ENCODE measurements around the gene DNAJC17.

The DNAJC17 gene

GRCh38 chr15:40799523-40799922 is 7.8 kb downstream of the DNAJC17 start:
- Histone ChIP-seq H3K27me3 (ENCODE audit: control insufficient read depth, insufficient read depth, low read length) (no peaks in the 10 kb centered on the region), H3K36me3 (ENCODE audit: control insufficient read depth, insufficient read depth, low read length) (peaks cover 2% of the 10 kb centered on the region), H3K4me1 (ENCODE audit: control insufficient read depth, insufficient read depth, low read length) (no peaks in the 10 kb centered on the region), H3K9ac (ENCODE audit: low read length) (no peak overlapping the region), H3K27ac (ENCODE audit: low read depth, low read length) (no peak overlapping the region), H3K4me3 (ENCODE audit: low read length) (no peak overlapping the region)

GRCh38 chr15:40796512-40796911 is 10.8 kb downstream of the DNAJC17 start:
- Histone ChIP-seq H3K27me3 (ENCODE audit: control insufficient read depth, insufficient read depth, low read length) (no peaks in the 10 kb centered on the region), H3K4me1 (ENCODE audit: control insufficient read depth, insufficient read depth, low read length) (no peaks in the 10 kb centered on the region), H3K36me3 (ENCODE audit: control insufficient read depth, insufficient read depth, low read length) (peaks cover 2% of the 10 kb centered on the region), H3K27ac (ENCODE audit: low read depth, low read length) (no peak overlapping the region), H3K4me3 (ENCODE audit: low read length) (no peak overlapping the region), H3K9ac (ENCODE audit: low read length) (no peak overlapping the region)

- Histone ChIP-seq H3K36me3 (ENCODE audit: control insufficient read depth, insufficient read depth, low read length) (peaks cover 2% of the 10 kb centered on the region), H3K9ac (ENCODE audit: low read length) (no peak overlapping the region), H3K27me3 (ENCODE audit: control insufficient read depth, insufficient read depth, low read length) (no peaks in the 10 kb centered on the region), H3K4me3 (ENCODE audit: low read length) (no peak overlapping the region), H3K27ac (ENCODE audit: low read depth, low read length) (no peak overlapping the region), H3K4me1 (ENCODE audit: control insufficient read depth, insufficient read depth, low read length) (no peaks in the 10 kb centered on the region)
Observed at GRCh38 chr15:40796041-40796440, 11.2 kb downstream of the DNAJC17 start.

GRCh38 chr15:40793216-40793989 is 13.9 kb downstream of the DNAJC17 start:
- H3K4me1 ChIP-seq (ENCODE audit: control insufficient read depth, insufficient read depth, low read length): no peaks in the 10 kb centered on the region
- peaks cover 1% of the 10 kb centered on the region for H3K36me3 ChIP-seq (ENCODE audit: control insufficient read depth, insufficient read depth, low read length)
- no peak overlapping the region for H3K4me3 ChIP-seq (ENCODE audit: low read length)
- no peak overlapping the region for H3K9ac ChIP-seq (ENCODE audit: low read length)
- no peak overlapping the region for H3K27ac ChIP-seq (ENCODE audit: low read depth, low read length)
- no peaks in the 10 kb centered on the region for H3K27me3 ChIP-seq (ENCODE audit: control insufficient read depth, insufficient read depth, low read length)

- no peak overlapping the region for H3K4me3 ChIP-seq (ENCODE audit: low read length)
- H3K4me1 ChIP-seq (ENCODE audit: control insufficient read depth, insufficient read depth, low read length): no peaks in the 10 kb centered on the region
- no peaks in the 10 kb centered on the region for H3K27me3 ChIP-seq (ENCODE audit: control insufficient read depth, insufficient read depth, low read length)
- H3K9ac ChIP-seq (ENCODE audit: low read length): no peak overlapping the region
- no peaks in the 10 kb centered on the region for H3K36me3 ChIP-seq (ENCODE audit: control insufficient read depth, insufficient read depth, low read length)
- H3K27ac ChIP-seq (ENCODE audit: low read depth, low read length): no peak overlapping the region
Observed at GRCh38 chr15:40792394-40792793, 14.9 kb downstream of the DNAJC17 start.

GRCh38 chr15:40790718-40791117 is 16.6 kb downstream of the DNAJC17 start:
- Histone ChIP-seq H3K27ac (ENCODE audit: low read depth, low read length) (no peak overlapping the region), H3K4me1 (ENCODE audit: control insufficient read depth, insufficient read depth, low read length) (no peaks in the 10 kb centered on the region), H3K27me3 (ENCODE audit: control insufficient read depth, insufficient read depth, low read length) (no peaks in the 10 kb centered on the region), H3K9ac (ENCODE audit: low read length) (no peak overlapping the region), H3K4me3 (ENCODE audit: low read length) (no peak overlapping the region), H3K36me3 (ENCODE audit: control insufficient read depth, insufficient read depth, low read length) (no peaks in the 10 kb centered on the region)

GRCh38 chr15:40789999-40790398 is 17.3 kb downstream of the DNAJC17 start:
- H3K27me3 ChIP-seq (ENCODE audit: control insufficient read depth, insufficient read depth, low read length): no peaks in the 10 kb centered on the region
- H3K9ac ChIP-seq (ENCODE audit: low read length): no peak overlapping the region
- no peak overlapping the region for H3K4me3 ChIP-seq (ENCODE audit: low read length)
- no peaks in the 10 kb centered on the region for H3K4me1 ChIP-seq (ENCODE audit: control insufficient read depth, insufficient read depth, low read length)
- no peaks in the 10 kb centered on the region for H3K36me3 ChIP-seq (ENCODE audit: control insufficient read depth, insufficient read depth, low read length)
- no peak overlapping the region for H3K27ac ChIP-seq (ENCODE audit: low read depth, low read length)

- H3K4me3 ChIP-seq (ENCODE audit: low read length): no peak overlapping the region
- H3K36me3 ChIP-seq (ENCODE audit: control insufficient read depth, insufficient read depth, low read length): no peaks in the 10 kb centered on the region
- no peaks in the 10 kb centered on the region for H3K27me3 ChIP-seq (ENCODE audit: control insufficient read depth, insufficient read depth, low read length)
- H3K4me1 ChIP-seq (ENCODE audit: control insufficient read depth, insufficient read depth, low read length): no peaks in the 10 kb centered on the region
- no peak overlapping the region for H3K27ac ChIP-seq (ENCODE audit: low read depth, low read length)
- no peak overlapping the region for H3K9ac ChIP-seq (ENCODE audit: low read length)
Observed at GRCh38 chr15:40789119-40789518, 18.2 kb downstream of the DNAJC17 start.

- H3K4me1 ChIP-seq (ENCODE audit: control insufficient read depth, insufficient read depth, low read length): no peaks in the 10 kb centered on the region
- H3K4me3 ChIP-seq (ENCODE audit: low read length): no peak overlapping the region
- no peak overlapping the region for H3K9ac ChIP-seq (ENCODE audit: low read length)
- H3K36me3 ChIP-seq (ENCODE audit: control insufficient read depth, insufficient read depth, low read length): no peaks in the 10 kb centered on the region
- H3K27me3 ChIP-seq (ENCODE audit: control insufficient read depth, insufficient read depth, low read length): no peaks in the 10 kb centered on the region
- no peak overlapping the region for H3K27ac ChIP-seq (ENCODE audit: low read depth, low read length)
Observed at GRCh38 chr15:40787991-40788390, 19.3 kb downstream of the DNAJC17 start.

- Histone ChIP-seq H3K36me3 (ENCODE audit: control insufficient read depth, insufficient read depth, low read length) (no peaks in the 10 kb centered on the region), H3K4me1 (ENCODE audit: control insufficient read depth, insufficient read depth, low read length) (no peaks in the 10 kb centered on the region), H3K27me3 (ENCODE audit: control insufficient read depth, insufficient read depth, low read length) (no peaks in the 10 kb centered on the region), H3K9ac (ENCODE audit: low read length) (no peak overlapping the region), H3K4me3 (ENCODE audit: low read length) (no peak overlapping the region), H3K27ac (ENCODE audit: low read depth, low read length) (no peak overlapping the region)
Observed at GRCh38 chr15:40787344-40787841, 19.9 kb downstream of the DNAJC17 start.

- H3K4me1 ChIP-seq (ENCODE audit: control insufficient read depth, insufficient read depth, low read length): no peaks in the 10 kb centered on the region
- H3K9ac ChIP-seq (ENCODE audit: low read length): no peak overlapping the region
- no peaks in the 10 kb centered on the region for H3K27me3 ChIP-seq (ENCODE audit: control insufficient read depth, insufficient read depth, low read length)
- no peaks in the 10 kb centered on the region for H3K36me3 ChIP-seq (ENCODE audit: control insufficient read depth, insufficient read depth, low read length)
- no peak overlapping the region for H3K4me3 ChIP-seq (ENCODE audit: low read length)
- no peak overlapping the region for H3K27ac ChIP-seq (ENCODE audit: low read depth, low read length)
Observed at GRCh38 chr15:40785814-40786213, 21.5 kb downstream of the DNAJC17 start.

- no peak overlapping the region for H3K9ac ChIP-seq (ENCODE audit: low read length)
- no peaks in the 10 kb centered on the region for H3K27me3 ChIP-seq (ENCODE audit: control insufficient read depth, insufficient read depth, low read length)
- H3K36me3 ChIP-seq (ENCODE audit: control insufficient read depth, insufficient read depth, low read length): no peaks in the 10 kb centered on the region
- no peak overlapping the region for H3K4me3 ChIP-seq (ENCODE audit: low read length)
- H3K4me1 ChIP-seq (ENCODE audit: control insufficient read depth, insufficient read depth, low read length): no peaks in the 10 kb centered on the region
- no peak overlapping the region for H3K27ac ChIP-seq (ENCODE audit: low read depth, low read length)
Observed at GRCh38 chr15:40785164-40785563, 22.1 kb downstream of the DNAJC17 start.

- Histone ChIP-seq H3K27me3 (ENCODE audit: control insufficient read depth, insufficient read depth, low read length) (no peaks in the 10 kb centered on the region), H3K27ac (ENCODE audit: low read depth, low read length) (no peak overlapping the region)
Observed at GRCh38 chr15:40782609-40783227, 24.6 kb downstream of the DNAJC17 start.

More at GRCh38 chr15:40782609-40783227, 24.6 kb downstream of the DNAJC17 start:
- Histone ChIP-seq H3K4me1 (ENCODE audit: control insufficient read depth, insufficient read depth, low read length) (no peaks in the 10 kb centered on the region), H3K9ac (ENCODE audit: low read length) (no peak overlapping the region), H3K36me3 (ENCODE audit: control insufficient read depth, insufficient read depth, low read length) (peaks cover 11% of the 10 kb centered on the region), H3K4me3 (ENCODE audit: low read length) (no peak overlapping the region)
